Keratinocyte (primary cell): Measurements from ENCODE around the gene TEX50. TPM values are rescaled to one million over a fixed set of nuclear protein-coding genes. Genes with fewer than 3 reads are reported as not detected.

Experiments used
- DNase-seq: peaks from one replicate; pipeline ENCODE4 v3.0.0-alpha.2; 2011; ENCODE audit warnings: low read depth, missing footprints, low spot score
- FAIRE-seq: peaks from 2 replicates; lab custom pipeline; 2011; peaks lifted over from hg19 to GRCh38; lab: Jason Lieb, UNC
- H2AFZ ChIP-seq: 2 replicates; pipeline ENCODE4 v1.6.0; 2012; ENCODE audit warnings: low read length, control low read depth, inconsistent platforms; ENCODE audit not compliant: control insufficient read depth
- H3K27ac ChIP-seq: 2 replicates; pipeline ENCODE4 v1.5.1; 2011; ENCODE audit warnings: low read length; ENCODE audit not compliant: control insufficient read depth, insufficient read depth
- H3K27me3 ChIP-seq: 3 replicates; pipeline ENCODE4 v1.6.0; 2011; ENCODE audit warnings: low read length; ENCODE audit not compliant: control insufficient read depth, insufficient read depth; ENCODE audit errors: extremely low read depth
- H3K36me3 ChIP-seq, 2 experiments: 2 replicates in 1 of 2; 3 replicates in 1 of 2; pipeline ENCODE4 v1.5.1; 2011; ENCODE audit warnings: low read length in 2 of 2, mild to moderate bottlenecking in 1 of 2; ENCODE audit not compliant: control insufficient read depth in 2 of 2, insufficient read depth in 2 of 2; ENCODE audit errors: extremely low read depth in 1 of 2
- H3K4me1 ChIP-seq: 3 replicates; pipeline ENCODE4 v1.5.1; 2011; ENCODE audit warnings: low read length; ENCODE audit not compliant: control insufficient read depth, insufficient read depth; ENCODE audit errors: extremely low read depth
- H3K4me2 ChIP-seq: 3 replicates; pipeline ENCODE4 v1.6.0; 2011; ENCODE audit warnings: low read depth, low read length; ENCODE audit not compliant: control insufficient read depth, insufficient read depth; ENCODE audit errors: extremely low read depth
- H3K4me3 ChIP-seq, 3 experiments: fragments of 200-600 bp in 1 of 3; sonication (generic) in 1 of 3; 2 replicates in 2 of 3; 3 replicates in 1 of 3; pipeline ENCODE4 v1.5.1; 2011 to 2016; ENCODE audit warnings: low read length in 3 of 3, mild to moderate bottlenecking in 3 of 3, control low read depth in 2 of 3, inconsistent platforms in 1 of 3, low read depth in 1 of 3, mixed read lengths in 1 of 3, mixed run types in 1 of 3, moderate library complexity in 1 of 3; ENCODE audit not compliant: control insufficient read depth in 2 of 3, insufficient read depth in 2 of 3; ENCODE audit errors: extremely low read depth in 1 of 3
- H3K79me2 ChIP-seq: 2 replicates; pipeline ENCODE4 v1.6.0; 2012; ENCODE audit warnings: low read length; ENCODE audit not compliant: control insufficient read depth, insufficient read depth
- H3K9ac ChIP-seq: 3 replicates; pipeline ENCODE4 v1.6.0; 2011; ENCODE audit warnings: low read length; ENCODE audit not compliant: control insufficient read depth, insufficient read depth; ENCODE audit errors: extremely low read depth
- H3K9me1 ChIP-seq: 3 replicates; pipeline ENCODE4 v1.6.0; 2011; ENCODE audit warnings: low read length; ENCODE audit not compliant: control insufficient read depth, insufficient read depth; ENCODE audit errors: extremely low read depth
- H3K9me3 ChIP-seq: 2 replicates; pipeline ENCODE4 v1.5.1; 2012; ENCODE audit warnings: low read depth, low read length; ENCODE audit not compliant: control insufficient read depth
- H4K20me1 ChIP-seq: 3 replicates; pipeline ENCODE4 v1.6.0; 2011; ENCODE audit warnings: low read length; ENCODE audit not compliant: control insufficient read depth, insufficient read depth; ENCODE audit errors: extremely low read depth
- EZH2 ChIP-seq: IDR thresholded peaks from one replicate; pipeline ENCODE4 v1.6.1; 2012; ENCODE audit warnings: inconsistent platforms, mild to moderate bottlenecking, low read length, moderate library complexity
- dilution Hi-C: fragments of 300-500 bp; cut with MboI; formaldehyde crosslinking; loops from one replicate; pipeline ENCODE4 v1.7.0; 2020; ENCODE audit warnings: low sequenced_read_pairs; ENCODE audit not compliant: extremely low pct_ligation_motif_present
- polyA plus RNA-seq, 5 experiments: library from polyadenylated mRNA; depleted of rRNA in 3 of 5; stranded (reverse) in 3 of 5; stranded (forward) in 1 of 5; unstranded in 1 of 5; fragments of >200 nt; gene quantifications; 1 replicate in 1 of 5; 2 replicates in 3 of 5; 3 replicates in 1 of 5; pipeline versions ENCODE4 v1.2.1 to v1.2.3, GENCODE V29; 2011 to 2012; ENCODE audit warnings: missing spikeins in 2 of 5, low read depth in 1 of 5, low replicate concordance in 1 of 5
- TF ChIP-seq, protein P1 (sequence below), 3 experiments: IDR thresholded peaks in 1 of 3; conservative IDR thresholded peaks in 1 of 3; optimal IDR thresholded peaks in 1 of 3; 2 replicates in 2 of 3; 3 replicates in 1 of 3; pipeline versions ENCODE3 to v1.5.1; 2011; ENCODE audit warnings: low read length in 3 of 3, mild to moderate bottlenecking in 3 of 3, moderate library complexity in 2 of 3, control low read depth in 1 of 3, inconsistent platforms in 1 of 3; ENCODE audit not compliant: insufficient read depth in 2 of 3; ENCODE audit errors: extremely low read depth in 1 of 3

Gene TEX50
- polyA plus RNA-seq, 1 donor (not counting 4 experiments of a cell fraction or from before 2014, with no cell fraction given) = not detected

DNA sequence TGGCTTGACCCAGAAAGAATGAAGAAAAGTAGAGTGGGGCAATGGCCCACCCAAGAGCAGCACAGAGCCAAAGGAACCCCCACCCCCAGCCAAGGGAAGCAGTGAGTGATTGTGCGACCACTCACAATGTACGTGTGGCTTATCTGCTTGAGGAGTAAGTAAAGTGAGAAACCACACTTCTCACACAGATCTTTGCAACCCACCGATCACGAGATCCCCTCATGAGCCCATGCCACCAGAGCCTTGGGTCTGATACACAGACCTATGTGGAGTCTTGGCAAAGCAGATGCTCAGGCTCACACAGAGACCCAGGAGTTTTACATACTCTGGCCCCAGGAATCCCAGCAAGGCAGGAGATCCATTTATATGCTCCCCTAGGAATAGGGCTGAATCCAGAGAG lies 18.3 kb upstream of the TEX50 start:
- FAIRE-seq (no peak), DNase-seq (no peak)
- no peaks in the 10 kb centered on the region for H3K79me2 ChIP-seq
- no peak overlapping the region for H2AFZ ChIP-seq
- no peaks in the 10 kb centered on the region for H3K36me3 ChIP-seq
- no peak overlapping the region for H3K9ac ChIP-seq
- no peaks in the 10 kb centered on the region for H3K27me3 ChIP-seq
- TF ChIP-seq, protein P1, sequence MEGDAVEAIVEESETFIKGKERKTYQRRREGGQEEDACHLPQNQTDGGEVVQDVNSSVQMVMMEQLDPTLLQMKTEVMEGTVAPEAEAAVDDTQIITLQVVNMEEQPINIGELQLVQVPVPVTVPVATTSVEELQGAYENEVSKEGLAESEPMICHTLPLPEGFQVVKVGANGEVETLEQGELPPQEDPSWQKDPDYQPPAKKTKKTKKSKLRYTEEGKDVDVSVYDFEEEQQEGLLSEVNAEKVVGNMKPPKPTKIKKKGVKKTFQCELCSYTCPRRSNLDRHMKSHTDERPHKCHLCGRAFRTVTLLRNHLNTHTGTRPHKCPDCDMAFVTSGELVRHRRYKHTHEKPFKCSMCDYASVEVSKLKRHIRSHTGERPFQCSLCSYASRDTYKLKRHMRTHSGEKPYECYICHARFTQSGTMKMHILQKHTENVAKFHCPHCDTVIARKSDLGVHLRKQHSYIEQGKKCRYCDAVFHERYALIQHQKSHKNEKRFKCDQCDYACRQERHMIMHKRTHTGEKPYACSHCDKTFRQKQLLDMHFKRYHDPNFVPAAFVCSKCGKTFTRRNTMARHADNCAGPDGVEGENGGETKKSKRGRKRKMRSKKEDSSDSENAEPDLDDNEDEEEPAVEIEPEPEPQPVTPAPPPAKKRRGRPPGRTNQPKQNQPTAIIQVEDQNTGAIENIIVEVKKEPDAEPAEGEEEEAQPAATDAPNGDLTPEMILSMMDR (optimal IDR thresholded peaks at IDR 0.05 in 1 of 3, IDR thresholded peaks at IDR 0.05 in 1 of 3, conservative IDR thresholded peaks at IDR 0.05 in 1 of 3; ENCODE audit: extremely low read depth in 1 of 3, insufficient read depth in 2 of 3, low read length in 3 of 3) = no peak
- no peak for TF ChIP-seq EZH2
- no peaks in the 10 kb centered on the region for H3K9me1 ChIP-seq
- no peak overlapping the region for H3K4me2 ChIP-seq
- H3K9me3 ChIP-seq = no peaks in the 10 kb centered on the region
- no peak overlapping the region for H3K27ac ChIP-seq
- H3K4me3 ChIP-seq = no peak overlapping the region
- dilution Hi-C loops = no loop called here
- H3K4me1 ChIP-seq = no peaks in the 10 kb centered on the region
- H4K20me1 ChIP-seq = no peaks in the 10 kb centered on the region

DNA sequence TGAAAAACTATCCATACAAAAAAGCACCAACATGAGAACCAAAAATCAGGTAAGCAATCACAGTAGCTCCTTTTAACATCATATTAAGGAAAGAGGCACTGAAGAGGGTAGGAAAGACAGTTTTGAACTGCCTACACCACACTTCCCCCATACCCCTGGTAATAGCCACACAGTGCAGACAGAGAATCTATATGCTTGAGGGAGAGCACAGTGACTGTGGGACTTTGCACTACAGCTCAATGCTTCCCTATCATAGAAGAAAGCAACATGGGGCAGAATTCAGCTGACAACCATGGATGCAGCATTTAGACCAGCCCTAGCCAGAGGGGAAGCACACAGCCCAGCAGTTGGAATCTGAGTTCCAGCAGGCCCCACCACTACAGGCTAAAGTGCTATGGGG lies 7.9 kb upstream of the TEX50 start:
- dilution Hi-C loops = no loop called here
- no peaks in the 10 kb centered on the region for H3K27me3 ChIP-seq

More for the DNA sequence above, 7.9 kb upstream of the TEX50 start:
- Histone ChIP-seq H3K4me3 (no peak overlapping the region), H2AFZ (no peak overlapping the region), H3K9me3 (no peaks in the 10 kb centered on the region), H3K4me2 (no peak overlapping the region), H3K9ac (no peak overlapping the region), H3K79me2 (no peaks in the 10 kb centered on the region), H4K20me1 (no peaks in the 10 kb centered on the region), H3K27ac (no peak overlapping the region), H3K4me1 (no peaks in the 10 kb centered on the region), H3K9me1 (no peaks in the 10 kb centered on the region), H3K36me3 (no peaks in the 10 kb centered on the region)
- FAIRE-seq = no peak
- DNase-seq = no peak
- TF ChIP-seq EZH2 = no peak
- TF ChIP-seq, protein P1 (optimal IDR thresholded peaks at IDR 0.05 in 1 of 3, IDR thresholded peaks at IDR 0.05 in 1 of 3, conservative IDR thresholded peaks at IDR 0.05 in 1 of 3; ENCODE audit: extremely low read depth in 1 of 3, insufficient read depth in 2 of 3, low read length in 3 of 3) = no peak
